Gastroesophageal sphincter (tissue), 3 donors: ENCODE results near the gene SNRPE.

ENCODE experiments used
- EP300 ChIP-seq: sonication (generic); formaldehyde crosslinking; IDR thresholded peaks from one replicate; pipeline ENCODE4 v1.6.1; 2017; ENCODE audit warnings: antibody characterized with exemption, mild to moderate bottlenecking
- POLR2A ChIP-seq, 2 donors: fragments of 450-650 bp; IDR thresholded peaks; one replicate each; pipeline ENCODE4 v1.6.1; 2017; ENCODE audit warnings: antibody characterized with exemption in 2 of 2, mild to moderate bottlenecking in 2 of 2, moderate library complexity in 1 of 2
- TF ChIP-seq, protein P1 (sequence below), 4 experiments: fragments of 200-600 bp in 2 of 4; fragments of 450-650 bp in 2 of 4; sonication (generic) in 1 of 4; IDR thresholded peaks; one replicate each; pipeline ENCODE4 v1.5.1; 2017 to 2019; ENCODE audit warnings: antibody characterized with exemption in 4 of 4, mild to moderate bottlenecking in 2 of 4, moderate library complexity in 2 of 4

- no peak for TF ChIP-seq POLR2A (IDR thresholded peaks at IDR 0.05)
- TF ChIP-seq, protein P1, sequence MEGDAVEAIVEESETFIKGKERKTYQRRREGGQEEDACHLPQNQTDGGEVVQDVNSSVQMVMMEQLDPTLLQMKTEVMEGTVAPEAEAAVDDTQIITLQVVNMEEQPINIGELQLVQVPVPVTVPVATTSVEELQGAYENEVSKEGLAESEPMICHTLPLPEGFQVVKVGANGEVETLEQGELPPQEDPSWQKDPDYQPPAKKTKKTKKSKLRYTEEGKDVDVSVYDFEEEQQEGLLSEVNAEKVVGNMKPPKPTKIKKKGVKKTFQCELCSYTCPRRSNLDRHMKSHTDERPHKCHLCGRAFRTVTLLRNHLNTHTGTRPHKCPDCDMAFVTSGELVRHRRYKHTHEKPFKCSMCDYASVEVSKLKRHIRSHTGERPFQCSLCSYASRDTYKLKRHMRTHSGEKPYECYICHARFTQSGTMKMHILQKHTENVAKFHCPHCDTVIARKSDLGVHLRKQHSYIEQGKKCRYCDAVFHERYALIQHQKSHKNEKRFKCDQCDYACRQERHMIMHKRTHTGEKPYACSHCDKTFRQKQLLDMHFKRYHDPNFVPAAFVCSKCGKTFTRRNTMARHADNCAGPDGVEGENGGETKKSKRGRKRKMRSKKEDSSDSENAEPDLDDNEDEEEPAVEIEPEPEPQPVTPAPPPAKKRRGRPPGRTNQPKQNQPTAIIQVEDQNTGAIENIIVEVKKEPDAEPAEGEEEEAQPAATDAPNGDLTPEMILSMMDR (IDR thresholded peaks at IDR 0.05) = no peak
- no peak for TF ChIP-seq EP300
Observed at GRCh38 chr1:203840208-203840808, 21.1 kb upstream of the SNRPE start.
